ENCODE results near the gene PRAMEF14.
"Not testable (repeated sequence)": the region's sequence is repeated elsewhere in the genome, so short reads cannot be mapped to it uniquely, and the experiment has no call there.

The PRAMEF14 gene

GRCh38 chr1:13347034-13347433 is at the start of gene PRAMEF14:
Gene PRAMEF14 (minus strand): TSS chr1:13347134. CDS start chr1:13345314, 1,820 bp downstream.
- DNase-seq: not testable (repeated sequence)

- not testable (repeated sequence) for DNase-seq
These were observed 48.4 kb upstream of the PRAMEF14 start for GRCh38 chr1:13395311-13395710.

- not testable (repeated sequence) for DNase-seq
These were observed 47.8 kb upstream of the PRAMEF14 start for GRCh38 chr1:13394761-13395160.

GRCh38 chr1:13393004-13393403 is 46.1 kb upstream of the PRAMEF14 start:
- not testable (repeated sequence) for DNase-seq

- not testable (repeated sequence) for DNase-seq
These were observed 42.4 kb upstream of the PRAMEF14 start, which contains the start of gene PRAMEF17 for GRCh38 chr1:13389332-13389731. Gene PRAMEF17 (plus strand): TSS chr1:13389632. CDS start chr1:13389658, 26 bp downstream.

GRCh38 chr1:13380380-13380779 is 33.4 kb upstream of the PRAMEF14 start:
- not testable (repeated sequence) for DNase-seq

- not testable (repeated sequence) for DNase-seq
These were observed 32.0 kb upstream of the PRAMEF14 start for GRCh38 chr1:13378983-13379382.

GRCh38 chr1:13368544-13368943 is 21.6 kb upstream of the PRAMEF14 start:
- not testable (repeated sequence) for DNase-seq

- not testable (repeated sequence) for DNase-seq
These were observed 19.6 kb upstream of the PRAMEF14 start for GRCh38 chr1:13366536-13366935.

GRCh38 chr1:13364928-13365327 is 18.0 kb upstream of the PRAMEF14 start:
- DNase-seq: not testable (repeated sequence)

GRCh38 chr1:13362364-13362763 is 15.4 kb upstream of the PRAMEF14 start:
- DNase-seq: not testable (repeated sequence)

GRCh38 chr1:13356774-13357173 is 9.8 kb upstream of the PRAMEF14 start:
- peak; percentile 13 for DNase-seq

- not testable (repeated sequence) for DNase-seq
These were observed 7.5 kb upstream of the PRAMEF14 start for GRCh38 chr1:13354475-13354874.

GRCh38 chr1:13353476-13353875 is 6.5 kb upstream of the PRAMEF14 start:
- not testable (repeated sequence) for DNase-seq

- not testable (repeated sequence) for DNase-seq
These were observed 4.4 kb downstream of the PRAMEF14 start for GRCh38 chr1:13342496-13342895.

GRCh38 chr1:13315281-13315680 is 31.7 kb downstream of the PRAMEF14 start, which contains the start of gene PRAMEF15:
Gene PRAMEF15 (plus strand): TSS chr1:13315581. CDS start chr1:13318408, 2,827 bp downstream.
- not testable (repeated sequence) for DNase-seq

GRCh38 chr1:13303239-13303638 is 43.7 kb downstream of the PRAMEF14 start, which contains the start of gene PRAMEF33:
Gene PRAMEF33 (plus strand): TSS chr1:13303539. CDS start chr1:13305955, 2,416 bp downstream.
- DNase-seq: not testable (repeated sequence)

GRCh38 chr1:13302197-13302596 is 44.7 kb downstream of the PRAMEF14 start:
- DNase-seq: not testable (repeated sequence)

GRCh38 chr1:13298699-13299098 is 48.2 kb downstream of the PRAMEF14 start:
- DNase-seq: not testable (repeated sequence)

- not testable (repeated sequence) for DNase-seq
These were observed 49.6 kb downstream of the PRAMEF14 start for GRCh38 chr1:13297216-13297931.
